C4-2B (cell line): ENCODE measurements around the gene PLD1.

ENCODE experiments used
- CTCF ChIP-seq: fragments of 450-650 bp; conservative IDR thresholded peaks from 2 replicates; pipeline ENCODE4 v1.5.1; 2017; ENCODE audit warnings: mild to moderate bottlenecking
- ZFX ChIP-seq: fragments of 450-650 bp; IDR thresholded peaks from 2 replicates; pipeline ENCODE4 v1.6.1; 2017

GRCh38 chr3:171551296-171551695 is 259.0 kb downstream of the PLD1 start:
- TF ChIP-seq CTCF: no peak
- no peak for TF ChIP-seq ZFX
